CMK (cell line): Measurements from ENCODE around the gene EIF2S3B.
"Not testable (repeated sequence)": the region's sequence is repeated elsewhere in the genome, so short reads cannot be mapped to it uniquely, and the experiment has no call there.

Experiments used
- DNase-seq: peaks from one replicate; pipeline ENCODE4 v3.0.0-alpha.2; 2010; ENCODE audit warnings: low read depth

Gene EIF2S3B

DNA sequence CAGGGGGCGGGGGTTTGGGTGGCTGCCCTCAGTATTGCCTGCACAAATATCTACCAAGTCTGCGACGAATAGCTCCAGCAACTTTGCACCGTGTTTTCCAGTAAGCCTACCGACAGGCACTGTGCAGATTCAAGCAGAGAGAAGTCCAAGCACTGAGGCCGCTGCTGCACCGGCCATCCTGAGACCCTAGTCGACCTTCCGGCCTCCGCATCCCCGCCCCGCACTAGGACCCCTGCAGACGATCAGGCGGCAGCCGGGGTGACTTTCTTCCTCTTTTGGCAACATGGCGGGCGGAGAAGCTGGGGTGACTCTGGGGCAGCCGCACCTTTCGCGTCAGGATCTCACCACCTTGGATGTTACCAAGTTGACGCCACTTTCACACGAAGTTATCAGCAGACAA lies at the start of gene EIF2S3B:
Gene EIF2S3B (plus strand): TSS at position 271 of the 400 bp plus-strand sequence. CDS start 13 bp downstream, at position 284.
- no peak for DNase-seq

- DNase-seq: no peak
Observed at GRCh38 chr12:10456856-10457255, 48.8 kb upstream of the EIF2S3B start.

- DNase-seq: no peak
Observed at GRCh38 chr12:10457760-10458159, 47.9 kb upstream of the EIF2S3B start.

DNA sequence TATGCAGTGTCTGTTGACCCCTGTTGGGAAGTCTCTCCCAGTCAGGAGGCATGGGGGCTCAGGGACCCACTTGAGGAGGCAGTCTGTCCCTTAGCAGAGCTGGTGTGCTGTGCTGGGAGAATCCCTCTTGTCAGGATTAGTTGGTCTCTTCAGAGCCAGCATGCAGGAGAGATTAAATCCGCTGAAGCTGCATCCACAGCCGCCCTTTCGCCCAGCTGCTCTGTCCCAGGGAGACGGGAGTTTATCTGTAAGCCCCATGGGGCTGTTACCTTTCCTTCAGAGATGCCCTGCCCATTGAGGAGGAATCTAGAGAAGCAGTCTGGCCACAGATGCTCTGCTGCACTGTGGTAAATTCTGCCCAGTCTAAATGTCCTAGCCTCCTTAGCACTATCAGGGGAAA lies 39.4 kb upstream of the EIF2S3B start:
- no peak for DNase-seq

- DNase-seq: no peak
Observed at GRCh38 chr12:10469701-10470100, 36.0 kb upstream of the EIF2S3B start.

DNA sequence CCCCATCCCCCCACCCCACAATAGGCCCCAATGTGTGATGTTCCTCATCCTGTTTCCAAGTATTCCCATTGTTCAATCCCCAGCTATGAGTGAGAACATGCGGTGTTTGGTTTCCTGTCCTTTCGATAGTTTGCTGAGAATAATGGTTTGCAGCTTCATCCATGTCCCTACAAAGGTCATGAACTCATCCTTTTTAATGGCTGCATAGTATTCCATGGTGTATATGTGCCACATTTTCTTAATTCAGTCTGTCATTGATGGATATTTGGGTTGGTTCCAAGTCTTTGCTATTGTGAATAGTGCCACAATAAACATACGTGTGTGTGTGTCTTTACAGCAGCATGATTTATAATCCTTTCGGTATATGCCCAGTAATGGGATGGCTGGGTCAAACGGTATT lies 32.9 kb upstream of the EIF2S3B start:
- not testable (repeated sequence) for DNase-seq

GRCh38 chr12:10481901-10482300 lies 23.8 kb upstream of the EIF2S3B start:
- DNase-seq: not testable (repeated sequence)

DNA sequence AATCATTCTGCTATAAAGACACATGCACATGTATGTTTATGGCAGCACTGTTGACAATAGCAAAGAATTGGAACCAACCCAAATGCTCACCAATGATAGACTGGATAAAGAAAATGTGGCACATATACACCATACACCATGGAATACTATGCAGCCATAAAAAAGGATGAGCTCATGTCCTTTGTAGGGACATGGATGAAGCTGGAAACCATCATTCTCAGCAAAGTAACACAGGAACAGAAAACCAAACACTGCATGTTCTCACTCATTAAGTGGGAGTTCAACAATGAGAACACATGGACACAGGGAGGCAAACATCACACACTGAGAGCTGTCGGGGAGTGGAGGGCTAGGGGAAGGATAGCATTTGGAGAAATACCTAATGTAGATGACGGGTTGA lies 18.4 kb upstream of the EIF2S3B start:
- DNase-seq: not testable (repeated sequence)

DNA sequence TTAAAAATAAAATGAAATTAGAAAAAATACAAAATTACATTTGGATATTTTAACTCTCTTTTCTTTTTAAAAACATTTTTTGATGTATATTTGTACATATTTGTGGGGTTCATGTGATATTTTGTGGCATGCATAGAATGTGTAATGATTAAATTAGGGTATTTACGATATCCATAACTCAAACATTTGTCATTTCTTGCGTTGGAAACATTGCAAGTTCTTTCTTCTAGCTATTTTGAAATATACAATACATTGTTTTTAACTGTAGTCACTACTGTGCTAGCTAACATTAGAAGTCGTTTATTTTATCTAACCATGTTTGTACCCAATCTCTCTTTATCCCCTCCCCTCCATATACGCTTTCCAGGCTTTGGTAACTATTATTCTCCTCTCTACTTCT lies 13.9 kb upstream of the EIF2S3B start:
- DNase-seq: no peak

- DNase-seq: no peak
Observed at GRCh38 chr12:10497602-10498001, 8.1 kb upstream of the EIF2S3B start.

GRCh38 chr12:10498042-10498441 lies 7.6 kb upstream of the EIF2S3B start:
- DNase-seq: no peak

DNA sequence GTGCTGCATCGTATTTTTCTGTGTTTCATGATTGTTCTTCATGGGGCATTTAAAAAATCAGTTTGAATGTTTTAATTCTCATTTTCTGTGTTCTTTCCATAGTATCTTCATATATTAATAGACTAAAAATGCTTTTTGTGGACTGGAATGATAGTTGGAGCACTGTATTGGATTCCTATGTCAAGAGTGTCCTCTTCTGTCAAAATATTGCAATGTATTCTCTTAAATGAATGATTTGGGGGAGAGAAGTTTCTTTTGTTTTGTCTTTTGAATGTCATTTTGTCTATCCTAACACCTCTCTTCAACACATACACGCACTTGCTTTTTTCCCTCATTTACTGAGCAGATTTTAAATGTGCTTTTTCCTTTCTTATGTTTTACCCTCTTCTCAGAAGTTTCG lies 4.7 kb upstream of the EIF2S3B start:
- DNase-seq: no peak

GRCh38 chr12:10503460-10503859 lies 2.2 kb upstream of the EIF2S3B start:
- no peak for DNase-seq

DNA sequence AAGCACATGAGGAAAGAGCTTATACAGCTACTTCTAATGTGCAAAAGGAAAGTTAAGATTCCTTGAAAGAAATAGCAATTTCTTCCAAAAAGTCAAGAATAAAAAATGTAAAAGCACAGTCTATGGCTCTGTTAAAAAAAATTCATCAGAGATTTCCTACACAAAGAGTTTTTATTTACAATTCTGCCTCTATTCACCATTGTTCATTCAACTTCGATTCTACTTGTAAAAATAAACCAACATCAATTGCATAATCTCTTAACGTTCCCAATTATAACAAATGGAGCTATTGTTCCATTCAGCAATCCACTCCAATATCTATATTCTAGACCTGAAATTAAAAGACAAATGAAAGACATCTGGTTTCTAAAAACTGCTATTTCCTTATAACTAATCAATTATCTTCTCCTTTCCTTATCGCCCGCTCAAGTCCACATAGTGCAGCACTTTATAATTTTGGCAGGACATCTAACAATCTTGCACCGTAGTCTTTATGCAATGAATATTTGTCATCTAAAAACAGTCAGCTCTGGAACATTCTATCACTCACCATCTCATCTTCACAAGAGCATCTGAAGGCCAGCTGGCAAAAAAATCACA lies 6.2 kb downstream of the EIF2S3B start:
- DNase-seq: no peak

DNA sequence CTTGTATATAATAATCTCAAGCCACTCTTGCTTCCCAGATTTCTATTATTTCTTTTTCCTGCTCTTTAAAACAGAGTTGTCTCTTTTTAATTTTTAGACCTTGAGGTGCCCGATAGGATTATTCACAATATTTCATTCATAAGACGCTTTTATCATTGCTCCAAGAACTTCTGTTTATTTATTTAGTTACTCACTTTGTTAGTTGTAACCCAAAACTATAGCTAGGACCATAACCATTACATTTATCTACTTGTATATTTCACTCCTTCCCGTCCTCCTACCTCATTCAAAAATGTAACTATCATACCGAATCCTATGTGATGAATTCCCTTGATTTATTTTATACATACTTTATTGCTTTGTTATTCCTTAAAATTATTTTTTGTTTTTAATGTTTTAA lies 7.1 kb downstream of the EIF2S3B start:
- DNase-seq: no peak

DNA sequence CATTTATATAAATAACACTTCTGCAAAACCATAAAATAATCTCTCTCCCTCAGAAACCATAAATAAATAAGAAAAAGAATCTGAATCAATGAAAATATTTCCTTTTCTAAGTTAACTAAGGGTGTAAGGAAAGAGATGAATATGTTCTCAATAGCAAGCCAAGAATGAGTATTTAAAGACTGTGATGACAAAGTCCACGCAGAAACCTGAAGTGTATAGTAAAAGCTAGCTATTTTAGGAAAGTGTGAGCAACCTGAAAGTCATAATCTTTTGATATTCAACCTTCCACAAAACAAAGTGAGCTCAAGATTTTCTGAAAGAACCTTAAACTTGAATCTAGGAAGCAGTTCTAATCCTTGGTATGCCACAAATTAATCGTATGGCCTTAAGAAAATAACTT lies 15.9 kb downstream of the EIF2S3B start:
- no peak for DNase-seq

- no peak for DNase-seq
Observed at GRCh38 chr12:10528174-10528953, 22.7 kb downstream of the EIF2S3B start.

- DNase-seq: no peak
Observed at GRCh38 chr12:10529603-10530002, 23.9 kb downstream of the EIF2S3B start.

DNA sequence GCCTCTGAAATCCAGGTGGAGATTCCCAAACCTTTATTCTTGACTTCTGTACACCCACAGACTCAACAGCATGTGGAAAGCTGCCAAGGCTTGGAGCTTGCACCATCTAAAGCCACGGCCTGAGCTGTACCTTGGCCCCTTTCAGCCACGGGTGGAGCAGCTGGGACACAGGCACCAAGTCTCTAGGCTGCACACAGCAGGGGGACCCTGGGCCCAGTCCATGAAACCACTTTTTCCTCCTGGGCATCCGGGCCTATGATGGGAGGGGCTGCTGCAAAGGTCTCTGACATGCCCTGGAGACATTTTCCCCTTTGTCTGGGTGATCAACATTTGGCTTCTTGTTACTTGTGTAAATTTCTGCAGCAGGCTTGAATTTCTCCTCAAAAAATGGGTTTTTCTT lies 32.0 kb downstream of the EIF2S3B start:
- DNase-seq: no peak

DNA sequence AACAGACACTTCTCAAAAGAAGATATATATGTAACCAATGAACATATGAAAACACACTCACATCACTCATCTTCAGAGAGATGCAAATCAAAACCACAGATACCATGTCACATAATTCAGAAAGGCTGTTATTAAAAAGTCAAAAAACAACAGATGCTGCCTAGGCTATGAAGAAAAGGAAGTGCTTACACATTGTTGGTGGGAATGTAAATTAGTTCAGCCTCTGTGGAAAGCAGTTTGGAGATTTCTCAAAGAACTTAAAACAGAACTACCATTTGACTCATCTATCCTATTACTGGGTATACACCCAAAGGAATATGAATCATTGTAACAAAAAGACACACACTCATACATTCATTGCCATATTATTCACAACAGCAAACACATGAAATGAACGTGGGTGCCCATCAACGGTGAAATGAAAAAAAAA lies 35.1 kb downstream of the EIF2S3B start:
- no peak for DNase-seq

DNA sequence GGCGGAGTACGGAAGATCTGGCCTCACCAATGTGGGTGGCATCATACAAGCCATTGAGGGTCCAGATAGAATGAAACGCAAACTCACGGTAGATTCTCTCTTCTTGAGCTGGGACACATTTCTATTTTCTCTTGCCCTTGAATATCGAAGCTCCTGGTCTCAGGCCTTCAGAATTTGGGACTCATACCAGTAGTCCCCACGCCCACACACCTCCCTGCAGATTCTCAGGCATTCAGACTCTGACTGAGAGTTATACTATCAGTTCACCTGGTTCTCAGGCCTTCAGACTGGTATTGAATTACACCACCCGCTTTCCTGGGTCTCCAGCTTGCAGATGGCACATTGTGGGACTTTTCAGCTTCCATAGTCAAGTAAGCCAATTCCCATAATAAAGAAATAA lies 37.8 kb downstream of the EIF2S3B start:
- no peak for DNase-seq

GRCh38 chr12:10551375-10551774 lies 45.7 kb downstream of the EIF2S3B start:
- no peak for DNase-seq

- DNase-seq: no peak
Observed at GRCh38 chr12:10553148-10553547, 47.5 kb downstream of the EIF2S3B start.

- DNase-seq: no peak
Observed at GRCh38 chr12:10554228-10554755, 48.6 kb downstream of the EIF2S3B start.
